ENCODE measurements around the gene PUS7. TPM values are rescaled to one million over a fixed set of nuclear protein-coding genes. Genes with fewer than 3 reads are reported as not detected.
"Not testable (repeated sequence)": the region's sequence is repeated elsewhere in the genome, so short reads cannot be mapped to it uniquely, and the experiment has no call there.

The PUS7 gene
- polyA plus RNA-seq, 1 of the 3 experiments (the other 2 are of a cell fraction) = 18.8 TPM

DNA sequence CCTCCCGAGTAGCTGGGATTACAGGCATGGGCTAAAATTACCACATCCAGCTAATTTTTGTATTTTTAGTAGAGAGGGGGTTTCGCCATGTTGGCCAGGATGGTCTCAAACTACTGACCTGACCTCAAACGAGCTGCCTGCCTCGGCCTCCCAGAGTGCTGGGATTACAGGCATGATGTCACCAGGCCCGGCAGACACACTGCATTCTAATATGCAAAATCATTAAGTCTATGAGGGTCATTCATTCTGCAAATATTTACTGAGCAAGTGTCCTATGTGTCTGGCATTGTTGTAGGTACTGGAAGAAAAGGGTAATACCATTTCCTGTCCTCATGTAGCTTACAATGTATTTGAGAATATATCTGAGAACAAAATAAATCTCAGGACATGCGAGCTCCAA lies 2.7 kb downstream of the PUS7 start:
- Histone ChIP-seq H4K20me1 (ENCODE audit: insufficient read depth) (0 out of 2 replicates have a peak, but pooled peaks cover 3% of the 10 kb centered on the region), H3K9ac (no peak overlapping the region), H2AFZ (ENCODE audit: low read depth) (no peak overlapping the region), H3K27me3 (ENCODE audit: insufficient read depth) (no peaks in the 10 kb centered on the region), H3K9me3 (no peaks in the 10 kb centered on the region), H3K9me2 (no peaks in the 10 kb centered on the region), H3K36me3 (replicated peaks in 1 of 2; ENCODE audit: control insufficient read depth in 1 of 2, insufficient read depth in 2 of 2, low read length in 1 of 2) (peaks cover 0 to 13% of the 10 kb centered on the region in 2 experiments), H3K79me2 (ENCODE audit: insufficient read depth) (peaks cover 71% of the 10 kb centered on the region), H3K27ac (ENCODE audit: low read depth in 2 of 2, low read length in 1 of 2) (no peak overlapping the region), H3K4me3 (ENCODE audit: low read depth in 2 of 2, low read length in 1 of 2) (no peak overlapping the region), H3F3A (replicated peaks; ENCODE audit: insufficient read depth) (peaks cover 28% of the 10 kb centered on the region), H3K4me1 (ENCODE audit: control insufficient read depth in 1 of 2, insufficient read depth in 2 of 2, low read depth in 1 of 2, low read length in 1 of 2) (peaks cover 3 to 6% of the 10 kb centered on the region in 2 experiments; a peak in 2 of 4 replicates), H3K4me2 (no peak overlapping the region)
- WGBS (ENCODE audit: low lambda C conversion rate) = 93% methylated on average over 6 of the region's 6 CpGs
- no peak for DNase-seq
- CTCF ChIA-PET = interaction anchor here (0.5 to 3.3 kb wide), 7 partner anchors 13 to 120 kb away, joined by 3 to 13 read pairs (median 3); partner anchors contain the start of gene RINT1
- TF ChIP-seq MXI1 (IDR thresholded peaks at IDR 0.05; ENCODE audit: low read depth, low read length) (no peak), EP300 (IDR thresholded peaks at IDR 0.05; ENCODE audit: borderline replicate concordance in 1 of 2, low read depth in 1 of 2, low read length in 1 of 2) (no peak), FOXM1 (IDR thresholded peaks at IDR 0.05; ENCODE audit: low read depth) (no peak), GATA2 (CRISPR knock-in tag; IDR thresholded peaks at IDR 0.05) (no peak), RCOR1 (IDR thresholded peaks at IDR 0.05; ENCODE audit: low read length) (no peak), RAD21 (IDR thresholded peaks at IDR 0.05; ENCODE audit: low read length) (no peak), SIN3A (IDR thresholded peaks at IDR 0.05; ENCODE audit: borderline replicate concordance, low read depth, low read length) (no peak), CHD2 (IDR thresholded peaks at IDR 0.05; ENCODE audit: low read length, partially characterized antibody) (no peak), RXRA (IDR thresholded peaks at IDR 0.05; ENCODE audit: borderline replicate concordance, low read depth) (no peak), EZH2phosphoT487 (IDR thresholded peaks at IDR 0.05; ENCODE audit: borderline replicate concordance, low read depth) (no peak), MEF2A (IDR thresholded peaks at IDR 0.05; ENCODE audit: borderline replicate concordance, low read depth) (no peak), YY1 (IDR thresholded peaks at IDR 0.05; ENCODE audit: low read depth) (no peak), TEAD4 (IDR thresholded peaks at IDR 0.05; ENCODE audit: borderline replicate concordance, insufficient read depth) (no peak), NRF1 (IDR thresholded peaks at IDR 0.05; ENCODE audit: low read depth, low read length) (no peak), GABPA (IDR thresholded peaks at IDR 0.05; ENCODE audit: low read depth) (no peak), ELF1 (IDR thresholded peaks at IDR 0.05) (no peak), FOXJ3 (CRISPR knock-in tag; IDR thresholded peaks at IDR 0.05) (no peak)
- TF ChIP-seq, protein P1, sequence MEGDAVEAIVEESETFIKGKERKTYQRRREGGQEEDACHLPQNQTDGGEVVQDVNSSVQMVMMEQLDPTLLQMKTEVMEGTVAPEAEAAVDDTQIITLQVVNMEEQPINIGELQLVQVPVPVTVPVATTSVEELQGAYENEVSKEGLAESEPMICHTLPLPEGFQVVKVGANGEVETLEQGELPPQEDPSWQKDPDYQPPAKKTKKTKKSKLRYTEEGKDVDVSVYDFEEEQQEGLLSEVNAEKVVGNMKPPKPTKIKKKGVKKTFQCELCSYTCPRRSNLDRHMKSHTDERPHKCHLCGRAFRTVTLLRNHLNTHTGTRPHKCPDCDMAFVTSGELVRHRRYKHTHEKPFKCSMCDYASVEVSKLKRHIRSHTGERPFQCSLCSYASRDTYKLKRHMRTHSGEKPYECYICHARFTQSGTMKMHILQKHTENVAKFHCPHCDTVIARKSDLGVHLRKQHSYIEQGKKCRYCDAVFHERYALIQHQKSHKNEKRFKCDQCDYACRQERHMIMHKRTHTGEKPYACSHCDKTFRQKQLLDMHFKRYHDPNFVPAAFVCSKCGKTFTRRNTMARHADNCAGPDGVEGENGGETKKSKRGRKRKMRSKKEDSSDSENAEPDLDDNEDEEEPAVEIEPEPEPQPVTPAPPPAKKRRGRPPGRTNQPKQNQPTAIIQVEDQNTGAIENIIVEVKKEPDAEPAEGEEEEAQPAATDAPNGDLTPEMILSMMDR (IDR thresholded peaks at IDR 0.05) = no peak
- TF ChIP-seq, protein P2, sequence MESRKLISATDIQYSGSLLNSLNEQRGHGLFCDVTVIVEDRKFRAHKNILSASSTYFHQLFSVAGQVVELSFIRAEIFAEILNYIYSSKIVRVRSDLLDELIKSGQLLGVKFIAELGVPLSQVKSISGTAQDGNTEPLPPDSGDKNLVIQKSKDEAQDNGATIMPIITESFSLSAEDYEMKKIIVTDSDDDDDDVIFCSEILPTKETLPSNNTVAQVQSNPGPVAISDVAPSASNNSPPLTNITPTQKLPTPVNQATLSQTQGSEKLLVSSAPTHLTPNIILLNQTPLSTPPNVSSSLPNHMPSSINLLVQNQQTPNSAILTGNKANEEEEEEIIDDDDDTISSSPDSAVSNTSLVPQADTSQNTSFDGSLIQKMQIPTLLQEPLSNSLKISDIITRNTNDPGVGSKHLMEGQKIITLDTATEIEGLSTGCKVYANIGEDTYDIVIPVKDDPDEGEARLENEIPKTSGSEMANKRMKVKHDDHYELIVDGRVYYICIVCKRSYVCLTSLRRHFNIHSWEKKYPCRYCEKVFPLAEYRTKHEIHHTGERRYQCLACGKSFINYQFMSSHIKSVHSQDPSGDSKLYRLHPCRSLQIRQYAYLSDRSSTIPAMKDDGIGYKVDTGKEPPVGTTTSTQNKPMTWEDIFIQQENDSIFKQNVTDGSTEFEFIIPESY (IDR thresholded peaks at IDR 0.05; ENCODE audit: borderline replicate concordance, low read depth) = no peak
- POLR2A ChIA-PET = no interaction called here

DNA sequence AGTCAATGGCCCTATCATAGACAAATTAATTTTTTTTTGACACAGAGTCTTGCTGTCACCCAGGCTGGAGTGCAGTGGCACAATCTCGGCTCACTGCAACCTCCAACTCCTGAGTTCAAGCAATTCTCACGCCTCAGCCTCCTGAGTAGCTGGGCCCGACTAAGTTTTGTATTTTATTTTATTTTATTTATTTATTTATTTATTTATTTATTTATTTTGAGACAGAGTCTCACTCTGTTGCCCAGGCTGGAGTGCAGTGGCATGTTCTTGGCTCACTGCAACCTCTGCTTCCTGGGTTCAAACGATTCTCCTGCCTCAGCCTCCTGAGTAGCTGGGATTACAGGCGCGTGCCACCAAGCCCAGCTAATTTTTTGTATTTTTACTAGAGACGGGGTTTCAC lies 6.5 kb downstream of the PUS7 start:
- H3K9ac ChIP-seq; H2AFZ ChIP-seq (ENCODE audit: low read depth); H3K9me3 ChIP-seq; H3K4me1 ChIP-seq (ENCODE audit: control insufficient read depth in 1 of 2, insufficient read depth in 2 of 2, low read depth in 1 of 2, low read length in 1 of 2); H3K4me2 ChIP-seq; H3K4me3 ChIP-seq (ENCODE audit: low read depth in 2 of 2, low read length in 1 of 2); DNase-seq; H3K9me2 ChIP-seq; H3K27me3 ChIP-seq (ENCODE audit: insufficient read depth); H3K27ac ChIP-seq (ENCODE audit: low read depth in 2 of 2, low read length in 1 of 2): not testable (repeated sequence)
- Histone ChIP-seq H3K36me3 (replicated peaks in 1 of 2; ENCODE audit: control insufficient read depth in 1 of 2, insufficient read depth in 2 of 2, low read length in 1 of 2) (peaks cover 0 to 17% of the 10 kb centered on the region in 2 experiments), H4K20me1 (ENCODE audit: insufficient read depth) (peaks cover 17% of the 10 kb centered on the region; the same call in 1 of the 2 replicates), H3F3A (replicated peaks; ENCODE audit: insufficient read depth) (peaks cover 18% of the 10 kb centered on the region), H3K79me2 (ENCODE audit: insufficient read depth) (peaks cover 90% of the 10 kb centered on the region)
- ChIA-PET POLR2A (interaction anchor here (0.6 kb wide), 1 partner anchor 572 kb away, joined by 3 read pairs; no protein-coding TSS in a partner anchor), CTCF (interaction anchor here (0.6 kb wide), 1 partner anchor 688 kb away, joined by 3 read pairs; no protein-coding TSS in a partner anchor)
- 97% methylated on average over 7 of the region's 7 CpGs for WGBS (ENCODE audit: low lambda C conversion rate)
